OCI-LY7 (cell line): ENCODE results near the gene RHOD.

Source experiments
- CTCF ChIP-seq: fragments of 200-600 bp; sonication (generic); conservative IDR thresholded peaks from 2 replicates; pipeline ENCODE4 v1.5.1; 2014; ENCODE audit warnings: mild to moderate bottlenecking, antibody characterized with exemption, low read length, moderate library complexity, mixed read lengths
- EZH2phosphoT487 ChIP-seq: fragments of 200-600 bp; sonication (generic); IDR thresholded peaks from 2 replicates; pipeline ENCODE4 v1.6.1; 2018; ENCODE audit warnings: low read depth, borderline replicate concordance, mild to moderate bottlenecking, mixed run types, antibody characterized with exemption, low read length, moderate library complexity, mixed read lengths

GRCh38 chr11:67041602-67042001 lies 15.0 kb upstream of the RHOD start:
- TF ChIP-seq CTCF (no peak), EZH2phosphoT487 (no peak)
